ENCODE data around the gene RNF148.

Gene RNF148

GRCh38 chr7:122691569-122692235 lies 11.0 kb downstream of the RNF148 start:
- TF ChIP-seq, protein P1, sequence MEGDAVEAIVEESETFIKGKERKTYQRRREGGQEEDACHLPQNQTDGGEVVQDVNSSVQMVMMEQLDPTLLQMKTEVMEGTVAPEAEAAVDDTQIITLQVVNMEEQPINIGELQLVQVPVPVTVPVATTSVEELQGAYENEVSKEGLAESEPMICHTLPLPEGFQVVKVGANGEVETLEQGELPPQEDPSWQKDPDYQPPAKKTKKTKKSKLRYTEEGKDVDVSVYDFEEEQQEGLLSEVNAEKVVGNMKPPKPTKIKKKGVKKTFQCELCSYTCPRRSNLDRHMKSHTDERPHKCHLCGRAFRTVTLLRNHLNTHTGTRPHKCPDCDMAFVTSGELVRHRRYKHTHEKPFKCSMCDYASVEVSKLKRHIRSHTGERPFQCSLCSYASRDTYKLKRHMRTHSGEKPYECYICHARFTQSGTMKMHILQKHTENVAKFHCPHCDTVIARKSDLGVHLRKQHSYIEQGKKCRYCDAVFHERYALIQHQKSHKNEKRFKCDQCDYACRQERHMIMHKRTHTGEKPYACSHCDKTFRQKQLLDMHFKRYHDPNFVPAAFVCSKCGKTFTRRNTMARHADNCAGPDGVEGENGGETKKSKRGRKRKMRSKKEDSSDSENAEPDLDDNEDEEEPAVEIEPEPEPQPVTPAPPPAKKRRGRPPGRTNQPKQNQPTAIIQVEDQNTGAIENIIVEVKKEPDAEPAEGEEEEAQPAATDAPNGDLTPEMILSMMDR (IDR thresholded peaks at IDR 0.05; ENCODE audit: low read depth, low read length), result no peak
- TF ChIP-seq, protein P2, sequence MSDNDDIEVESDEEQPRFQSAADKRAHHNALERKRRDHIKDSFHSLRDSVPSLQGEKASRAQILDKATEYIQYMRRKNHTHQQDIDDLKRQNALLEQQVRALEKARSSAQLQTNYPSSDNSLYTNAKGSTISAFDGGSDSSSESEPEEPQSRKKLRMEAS (IDR thresholded peaks at IDR 0.05; ENCODE audit: low read depth, low read length), result no peak
- TF ChIP-seq POLR2A (IDR thresholded peaks at IDR 0.05; ENCODE audit: extremely low read depth, insufficient read length) (no peak), MYC (IDR thresholded peaks at IDR 0.05; ENCODE audit: low read depth, low read length) (no peak)
- no peak for DNase-seq (ENCODE audit: low read depth)
- H3K4me3 ChIP-seq (ENCODE audit: low read depth, low read length), result no peak overlapping the region

- no peak overlapping the region for H3K4me3 ChIP-seq (ENCODE audit: low read depth, low read length)
- no peak for TF ChIP-seq POLR2A (IDR thresholded peaks at IDR 0.05; ENCODE audit: extremely low read depth, insufficient read length)
- TF ChIP-seq, protein P1 (IDR thresholded peaks at IDR 0.05; ENCODE audit: low read depth, low read length), result no peak
- TF ChIP-seq, protein P2 (IDR thresholded peaks at IDR 0.05; ENCODE audit: low read depth, low read length), result no peak
- TF ChIP-seq MYC (IDR thresholded peaks at IDR 0.05; ENCODE audit: low read depth, low read length), result no peak
- no peak for DNase-seq (ENCODE audit: low read depth)
These were observed 13.2 kb downstream of the RNF148 start for GRCh38 chr7:122689346-122690109.

DNA sequence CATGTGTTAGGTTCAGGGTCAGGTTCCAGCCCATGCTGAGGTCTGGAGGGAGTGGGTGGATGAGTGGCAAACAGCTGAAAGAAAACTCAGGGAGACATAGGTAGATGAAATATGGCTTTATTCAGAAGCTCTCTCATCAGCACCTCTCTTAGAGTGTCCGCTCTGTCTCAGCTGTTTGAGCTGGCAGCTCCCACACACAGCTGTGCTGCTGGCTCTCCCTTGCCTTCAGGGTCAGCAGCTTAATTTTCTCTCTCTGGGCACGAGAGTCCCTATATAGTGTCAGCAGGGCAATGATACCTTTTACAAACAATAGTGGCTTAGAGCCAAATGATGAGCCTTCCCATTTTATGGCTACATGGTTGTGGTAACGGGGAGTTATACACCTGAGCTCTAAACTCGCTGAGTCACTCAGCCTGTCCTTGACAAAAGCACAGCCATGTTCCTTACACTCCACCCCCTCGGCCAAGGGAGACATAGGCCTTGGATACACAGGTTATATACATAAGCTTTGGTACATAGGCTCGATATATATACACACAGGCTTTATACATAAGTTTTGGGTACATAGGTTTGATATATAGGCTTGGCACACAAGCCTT lies 14.2 kb downstream of the RNF148 start:
- DNase-seq (ENCODE audit: low read depth), result no peak
- TF ChIP-seq POLR2A (IDR thresholded peaks at IDR 0.05; ENCODE audit: extremely low read depth, insufficient read length) (no peak), MYC (IDR thresholded peaks at IDR 0.05; ENCODE audit: low read depth, low read length) (no peak)
- TF ChIP-seq, protein P2 (IDR thresholded peaks at IDR 0.05; ENCODE audit: low read depth, low read length), result no peak
- TF ChIP-seq, protein P1 (IDR thresholded peaks at IDR 0.05; ENCODE audit: low read depth, low read length), result no peak
- H3K4me3 ChIP-seq (ENCODE audit: low read depth, low read length), result no peak overlapping the region

GRCh38 chr7:122686360-122686878 lies 16.3 kb downstream of the RNF148 start:
- DNase-seq (ENCODE audit: low read depth), result no peak
- no peak overlapping the region for H3K4me3 ChIP-seq (ENCODE audit: low read depth, low read length)
- TF ChIP-seq MYC (IDR thresholded peaks at IDR 0.05; ENCODE audit: low read depth, low read length) (no peak), POLR2A (IDR thresholded peaks at IDR 0.05; ENCODE audit: extremely low read depth, insufficient read length) (no peak)
- TF ChIP-seq, protein P2 (IDR thresholded peaks at IDR 0.05; ENCODE audit: low read depth, low read length), result no peak
- TF ChIP-seq, protein P1 (IDR thresholded peaks at IDR 0.05; ENCODE audit: low read depth, low read length), result no peak

DNA sequence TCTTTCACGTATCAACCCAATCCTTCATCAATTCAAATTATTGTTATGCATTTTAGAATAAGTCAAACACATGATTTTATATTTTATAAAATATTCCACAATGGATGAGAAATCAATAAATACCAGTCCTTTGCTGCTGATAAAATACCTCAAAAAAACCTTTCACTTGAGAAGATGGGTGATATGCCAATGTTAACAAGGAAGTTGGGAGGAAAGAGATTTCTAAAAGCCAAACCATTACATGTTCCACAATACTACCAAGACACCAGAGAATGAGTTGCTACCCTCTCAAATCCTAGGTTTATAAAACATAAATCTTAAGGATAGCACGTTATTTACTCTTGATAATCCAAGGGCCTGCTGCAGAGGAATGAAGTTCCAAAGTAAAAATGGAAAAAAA lies 18.2 kb downstream of the RNF148 start:
- no peak for DNase-seq (ENCODE audit: low read depth)
- TF ChIP-seq POLR2A (IDR thresholded peaks at IDR 0.05; ENCODE audit: extremely low read depth, insufficient read length) (no peak), MYC (IDR thresholded peaks at IDR 0.05; ENCODE audit: low read depth, low read length) (no peak)
- TF ChIP-seq, protein P1 (IDR thresholded peaks at IDR 0.05; ENCODE audit: low read depth, low read length), result no peak
- H3K4me3 ChIP-seq (ENCODE audit: low read depth, low read length), result no peak overlapping the region
